NCI-H187 treated with DMSO at 0.1 percent for 48 hours (cell line): ENCODE measurements around the gene SCN5A.

Source experiments
- DNase-seq: peaks from one replicate; lab custom pipeline; 2025; lab: John Stamatoyannopoulos, UW

The SCN5A gene

DNA sequence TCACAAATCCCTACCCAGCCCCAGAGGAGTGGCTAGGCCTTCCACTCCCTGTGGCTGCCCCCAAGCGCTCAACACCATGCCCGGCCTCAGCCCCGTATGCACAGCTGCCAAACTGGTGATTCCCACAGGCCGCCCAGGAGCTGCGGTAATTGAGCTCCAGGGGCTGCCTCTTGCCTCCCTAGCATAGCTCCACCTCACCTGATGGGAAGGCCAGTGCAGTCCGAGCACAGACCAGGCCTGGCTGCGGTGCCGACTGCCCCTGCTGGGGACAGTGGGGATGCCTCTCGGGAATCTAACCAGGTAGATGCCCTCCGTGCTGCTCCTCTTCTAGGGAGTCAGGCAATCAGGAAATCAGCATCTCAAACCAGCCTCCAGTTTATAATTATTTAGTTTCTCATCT, 25.9 kb downstream of the SCN5A start:
- no peak for DNase-seq

- DNase-seq = no peak
Observed at GRCh38 chr3:38622336-38622735, 27.2 kb downstream of the SCN5A start.

DNA sequence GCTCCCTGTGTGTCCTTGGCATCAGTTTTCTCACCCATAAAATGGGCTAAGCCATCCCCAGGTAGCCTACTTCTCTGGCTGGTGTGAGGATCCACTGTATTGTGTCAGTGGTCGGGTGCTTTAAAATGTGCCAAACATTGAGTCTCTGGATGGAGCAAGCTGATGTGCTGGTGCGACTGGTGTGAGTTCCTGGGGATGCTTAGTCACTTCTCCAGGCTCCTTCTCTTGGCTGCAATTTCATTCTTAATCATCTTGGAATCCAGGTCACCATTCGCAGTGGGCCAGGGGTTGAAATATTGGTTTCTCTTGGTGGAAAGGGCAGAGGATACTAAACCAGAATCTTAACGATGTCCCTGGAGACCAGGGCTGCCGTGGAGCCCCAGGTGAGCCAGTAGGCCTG, 29.3 kb downstream of the SCN5A start:
- no peak for DNase-seq

DNA sequence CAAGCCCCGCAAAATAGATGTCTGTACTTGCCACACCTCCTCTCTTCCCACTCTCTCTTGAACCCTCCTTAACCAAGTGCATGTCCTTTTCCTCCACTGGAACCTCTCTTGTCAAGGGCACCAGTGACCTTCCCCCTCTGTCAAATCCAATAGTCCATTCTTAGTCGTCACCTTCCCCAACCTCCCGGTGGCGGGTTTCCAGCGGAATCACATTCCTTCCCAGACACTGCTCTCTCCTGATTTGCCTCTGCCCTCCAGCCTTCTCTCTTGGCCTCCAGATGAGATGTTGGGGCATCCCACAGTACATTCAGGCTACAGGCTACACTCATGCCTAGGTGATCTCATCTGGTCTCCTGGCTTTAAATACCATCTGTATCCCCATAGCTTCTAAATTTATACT, 31.1 kb downstream of the SCN5A start:
- DNase-seq = no peak

DNA sequence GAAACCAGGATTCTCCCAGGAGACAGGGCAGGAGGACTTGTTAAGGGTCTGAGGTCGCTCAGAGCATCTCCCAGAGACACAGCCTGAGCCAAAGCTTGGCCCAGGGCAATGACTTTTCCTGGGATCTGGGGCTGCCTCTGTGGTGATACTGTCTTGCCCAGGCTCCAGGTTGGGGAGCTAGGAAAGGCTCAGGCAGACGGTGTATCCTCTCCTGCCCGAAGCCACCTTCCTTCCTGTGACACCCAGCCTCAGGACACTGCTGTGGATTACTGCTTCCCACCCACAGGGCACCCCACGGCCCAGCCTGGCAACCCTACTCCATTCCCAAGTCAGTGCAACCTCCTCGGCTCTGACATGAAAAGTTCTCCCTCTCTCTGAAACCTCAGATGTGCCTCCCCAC, 31.9 kb downstream of the SCN5A start:
- DNase-seq = no peak

- no peak for DNase-seq
Observed at GRCh38 chr3:38617137-38617536, 32.4 kb downstream of the SCN5A start.

- DNase-seq = no peak
Observed at GRCh38 chr3:38616658-38617057, 32.8 kb downstream of the SCN5A start.

- DNase-seq = no peak
Observed at GRCh38 chr3:38616111-38616510, 33.4 kb downstream of the SCN5A start.

GRCh38 chr3:38614651-38615352, 34.7 kb downstream of the SCN5A start:
- DNase-seq = no peak

DNA sequence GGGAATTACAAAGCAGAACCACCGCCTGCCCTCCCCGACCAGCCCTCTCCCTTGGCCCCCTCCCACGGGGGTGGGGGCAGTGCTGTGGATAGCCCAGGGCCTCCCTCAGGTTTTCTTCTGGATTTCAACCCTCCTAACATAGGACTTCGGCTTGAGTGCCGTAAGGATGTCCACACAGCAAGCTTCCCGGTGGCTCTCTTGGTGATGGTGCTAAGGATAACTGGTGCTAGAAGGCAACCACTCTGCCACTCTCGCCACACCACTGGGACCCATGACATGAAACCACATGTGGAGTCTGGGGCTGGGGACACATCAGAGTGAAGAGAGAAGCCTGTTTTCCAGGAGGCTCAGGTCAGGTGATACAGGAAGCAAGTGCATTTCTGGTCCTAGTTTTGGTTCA, 35.4 kb downstream of the SCN5A start:
- DNase-seq = no peak

GRCh38 chr3:38613426-38613825, 36.1 kb downstream of the SCN5A start:
- no peak for DNase-seq

GRCh38 chr3:38611866-38612265, 37.6 kb downstream of the SCN5A start:
- DNase-seq = no peak

GRCh38 chr3:38610934-38611333, 38.6 kb downstream of the SCN5A start:
- no peak for DNase-seq

DNA sequence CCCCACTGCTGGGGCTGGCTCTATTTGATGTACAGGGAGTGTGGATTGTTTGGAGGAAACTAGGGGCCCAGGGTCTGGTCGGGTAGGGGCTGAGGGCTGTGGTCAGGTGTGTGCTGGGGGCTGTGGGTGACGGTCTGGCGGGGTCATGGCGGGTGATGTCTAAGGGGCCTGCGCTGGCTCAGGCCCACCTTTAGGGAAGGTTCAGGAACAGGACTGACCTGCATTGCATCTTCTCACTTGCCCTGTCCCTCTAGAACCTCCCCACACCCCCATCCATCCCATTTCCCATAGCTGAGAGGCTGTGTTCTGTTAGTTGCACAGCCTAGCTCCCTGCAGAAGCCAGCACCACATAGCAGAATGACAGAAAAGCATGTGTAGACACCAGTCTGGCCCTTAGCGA, 39.1 kb downstream of the SCN5A start:
- DNase-seq = no peak

- no peak for DNase-seq
Observed at GRCh38 chr3:38609386-38610111, 39.9 kb downstream of the SCN5A start.

GRCh38 chr3:38608961-38609360, 40.5 kb downstream of the SCN5A start:
- DNase-seq = no peak

GRCh38 chr3:38608086-38608775, 41.3 kb downstream of the SCN5A start:
- DNase-seq = no peak

DNA sequence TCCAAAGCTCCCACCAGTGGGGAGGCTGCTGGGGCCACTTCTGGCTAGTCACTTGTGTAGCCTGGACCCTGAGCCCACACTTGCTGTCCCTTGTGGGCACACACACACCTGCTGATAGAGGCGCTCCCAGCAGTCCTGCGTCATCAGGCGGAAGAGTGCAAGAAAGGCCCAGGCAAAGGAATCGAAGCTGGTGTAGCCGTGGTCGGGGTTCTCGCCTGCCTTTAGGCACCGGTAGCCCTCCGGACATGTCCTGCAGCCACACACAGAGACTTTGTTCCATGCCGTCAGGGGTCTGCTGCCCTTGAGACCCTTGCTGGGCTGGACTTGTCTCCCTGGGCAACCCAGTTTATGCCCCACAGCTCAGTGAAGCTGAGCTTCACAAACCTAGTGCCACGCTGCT, 42.9 kb downstream of the SCN5A start:
- DNase-seq = no peak

DNA sequence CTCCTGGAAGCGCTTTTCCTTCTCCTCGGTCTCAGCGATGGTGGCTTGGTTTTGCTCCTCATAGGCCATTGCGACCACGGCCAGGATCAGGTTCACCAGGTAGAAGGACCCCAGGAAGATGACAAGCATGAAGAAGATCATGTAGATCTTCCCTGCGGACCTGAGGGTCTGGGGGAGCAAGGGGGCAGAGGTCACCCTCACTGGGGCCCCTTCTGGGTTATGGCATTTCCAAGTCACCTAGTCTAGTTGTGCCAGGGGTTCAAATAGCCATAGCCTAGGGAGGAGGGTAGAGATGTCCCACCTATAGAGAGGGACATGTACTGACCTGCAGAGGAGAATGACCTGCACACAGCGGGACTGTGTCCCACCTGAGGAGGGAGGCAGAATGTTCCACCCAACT, 43.5 kb downstream of the SCN5A start:
- DNase-seq = no peak

DNA sequence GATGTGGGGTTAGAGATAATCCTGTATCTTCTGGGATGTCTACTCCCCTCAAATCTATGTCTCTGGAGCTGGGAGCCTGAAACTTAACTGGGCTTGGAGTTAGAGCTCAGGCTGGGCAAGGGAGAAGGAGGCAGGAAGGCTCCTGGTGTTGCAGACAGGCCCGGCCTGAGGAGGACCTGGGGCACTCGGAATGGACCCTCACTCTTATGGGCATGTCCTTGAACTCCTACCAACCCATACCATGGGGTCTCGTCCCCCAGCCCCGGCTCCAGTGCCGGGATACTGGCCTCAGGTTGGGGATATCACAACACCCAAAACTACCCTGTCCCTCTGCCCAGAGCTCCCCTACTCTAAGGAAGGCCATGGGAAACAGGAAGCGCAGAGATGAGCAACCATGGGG, 45.2 kb downstream of the SCN5A start:
- no peak for DNase-seq

DNA sequence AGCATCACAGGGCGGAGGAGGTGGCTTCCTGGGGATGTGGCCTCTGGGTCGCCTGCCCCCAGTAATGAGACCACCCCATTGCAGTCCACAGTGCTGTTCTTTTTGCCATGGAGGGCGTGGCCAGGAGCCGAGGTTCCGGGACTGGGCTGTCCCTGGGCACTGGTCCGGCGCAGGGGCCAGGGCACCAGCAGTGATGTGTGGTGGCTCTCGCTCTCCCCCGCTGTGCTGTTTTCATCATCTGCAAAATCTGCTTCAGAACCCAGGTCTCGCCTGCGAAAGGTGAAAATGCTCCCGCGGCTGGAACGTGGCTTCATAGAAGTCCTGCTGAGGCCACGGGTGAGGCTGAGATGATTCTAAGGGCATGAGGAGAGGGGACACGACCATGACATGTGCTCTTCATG, 45.8 kb downstream of the SCN5A start:
- no peak for DNase-seq

DNA sequence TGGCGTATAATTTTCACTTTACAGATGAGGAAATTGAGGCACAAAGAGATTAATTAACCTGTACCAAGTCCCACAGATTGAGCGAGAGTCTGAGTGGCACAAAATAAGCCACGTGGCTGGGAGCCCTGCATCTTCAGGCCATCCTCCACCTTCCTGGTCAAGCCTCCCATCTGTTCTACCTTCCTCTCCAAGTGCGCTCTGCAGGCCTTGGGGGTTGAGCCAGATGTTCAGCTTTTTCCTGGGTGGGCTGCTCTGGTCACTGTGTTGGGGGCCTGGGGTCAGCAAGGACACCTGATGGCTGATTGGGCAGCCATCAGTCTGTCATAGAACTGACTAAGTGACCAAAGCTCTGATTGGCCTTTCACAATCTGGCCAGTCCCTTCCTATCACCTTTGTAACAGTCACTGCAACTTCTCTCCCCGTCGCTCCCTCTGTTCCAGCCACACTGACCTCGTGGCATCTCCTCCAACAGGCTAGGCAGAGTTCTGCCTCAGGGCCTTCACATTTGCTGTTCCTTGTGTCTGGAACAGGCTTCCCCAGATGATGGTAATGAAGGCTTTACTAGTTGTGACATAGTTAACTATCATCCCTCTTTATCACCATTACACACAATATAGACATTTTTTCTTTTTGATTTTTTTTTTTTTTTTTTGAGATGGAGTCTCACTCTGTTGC, 46.8 kb downstream of the SCN5A start:
- DNase-seq = no peak
